ENCODE results near the gene BBS9. TPM values are rescaled to one million over a fixed set of nuclear protein-coding genes. Genes with fewer than 3 reads are reported as not detected.

The BBS9 gene
- polyA plus RNA-seq, 1 donor from 2014 or later: 9.8 TPM

DNA sequence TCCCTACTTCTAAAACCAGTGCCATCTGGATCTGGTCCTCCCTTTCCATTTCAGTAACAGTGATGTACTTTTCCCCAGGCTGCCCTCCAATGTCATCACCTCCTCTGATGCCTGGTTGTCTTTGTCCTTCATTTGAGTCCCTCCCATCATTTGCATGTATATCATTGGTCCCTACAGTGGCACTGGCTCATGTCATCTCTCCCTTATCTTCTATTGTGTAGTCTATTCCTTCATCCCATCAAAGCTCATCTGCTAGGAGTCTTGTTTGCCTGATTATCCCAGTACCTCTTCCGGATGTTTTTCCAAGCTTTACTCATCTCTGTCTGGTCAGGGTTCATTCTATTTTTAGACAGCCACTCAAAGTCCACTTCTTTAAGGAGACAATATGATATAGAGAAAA, 483.1 kb downstream of the BBS9 start:
- Histone ChIP-seq H3K27me3 (ENCODE audit: insufficient read depth, low read depth, low read length) (no peaks in the 10 kb centered on the region), H4K20me1 (ENCODE audit: insufficient read depth) (no peaks in the 10 kb centered on the region), H2AFZ (ENCODE audit: low read depth, low read length) (no peak overlapping the region), H3K4me2 (ENCODE audit: low read length) (no peak overlapping the region), H3K27ac (ENCODE audit: low read length) (no peak overlapping the region), H3F3A (ENCODE audit: insufficient read depth, low read length, poor library complexity, severe bottlenecking) (no peaks in the 10 kb centered on the region), H3K79me2 (replicated peaks; ENCODE audit: insufficient read depth, low read length) (no peaks in the 10 kb centered on the region), H3K4me3 (ENCODE audit: low read length) (no peak overlapping the region), H3K9me2 (ENCODE audit: insufficient read depth, low read length) (no peaks in the 10 kb centered on the region), H3K9me3 (ENCODE audit: low read length) (no peaks in the 10 kb centered on the region), H3K9ac (ENCODE audit: low read length) (no peak overlapping the region), H3K36me3 (ENCODE audit: insufficient read depth, low read length) (no peaks in the 10 kb centered on the region)
- no peak for TF ChIP-seq RAD21 (conservative IDR thresholded peaks at IDR 0.05)
- no peak for TF ChIP-seq POLR2AphosphoS5 (IDR thresholded peaks at IDR 0.05)
- no peak for TF ChIP-seq EP300 (conservative IDR thresholded peaks at IDR 0.05; ENCODE audit: poor library complexity, severe bottlenecking)
- TF ChIP-seq TAF1 (IDR thresholded peaks at IDR 0.05; ENCODE audit: low read depth): no peak
- no peak for TF ChIP-seq EZH2 (IDR thresholded peaks at IDR 0.05; ENCODE audit: borderline replicate concordance, insufficient read depth, low read length, poor library complexity, severe bottlenecking)
- TF ChIP-seq MXI1 (conservative IDR thresholded peaks at IDR 0.05; ENCODE audit: poor library complexity, severe bottlenecking): no peak
- no peak for TF ChIP-seq REST (IDR thresholded peaks at IDR 0.05; ENCODE audit: borderline replicate concordance)

DNA sequence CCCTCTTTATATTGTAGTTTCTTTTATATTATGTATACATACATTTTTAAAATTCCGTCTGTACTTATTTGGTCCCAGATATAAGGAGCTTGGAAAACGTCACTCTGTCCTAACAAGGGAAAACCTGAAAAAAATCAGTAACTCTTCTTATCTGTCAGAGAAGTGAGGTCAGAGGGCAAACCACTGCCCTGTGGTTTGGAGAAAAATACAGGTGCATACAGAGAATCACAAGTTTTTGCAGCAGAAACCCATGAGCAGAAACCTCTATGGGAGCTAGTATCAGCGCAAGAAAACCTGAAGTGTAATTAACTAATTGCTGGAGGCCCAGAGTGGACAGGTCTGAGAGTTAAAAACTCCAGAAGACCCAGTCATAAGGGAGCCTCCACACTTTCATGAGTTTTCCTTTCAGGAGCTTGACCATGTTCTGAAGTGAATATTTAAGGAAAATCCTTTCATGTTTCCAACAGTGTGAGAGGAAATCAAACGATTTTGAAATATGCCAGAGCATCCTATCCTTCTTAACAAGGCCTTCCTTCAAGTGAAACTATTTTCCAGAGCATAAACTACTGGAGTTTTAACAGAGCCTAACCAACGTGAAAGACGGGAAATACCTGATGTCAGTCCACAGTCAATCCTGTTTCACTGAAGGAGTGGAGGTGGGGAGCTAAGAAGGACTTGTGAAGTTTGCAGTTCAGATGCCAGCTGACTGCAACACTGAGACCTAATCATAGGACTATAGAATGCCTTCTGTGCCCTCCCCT, 485.2 kb downstream of the BBS9 start:
- Histone ChIP-seq H2AFZ (ENCODE audit: low read depth, low read length) (no peak overlapping the region), H4K20me1 (ENCODE audit: insufficient read depth) (no peaks in the 10 kb centered on the region), H3K36me3 (ENCODE audit: insufficient read depth, low read length) (no peaks in the 10 kb centered on the region), H3K9me2 (ENCODE audit: insufficient read depth, low read length) (no peaks in the 10 kb centered on the region), H3K9me3 (ENCODE audit: low read length) (no peaks in the 10 kb centered on the region), H3F3A (ENCODE audit: insufficient read depth, low read length, poor library complexity, severe bottlenecking) (no peaks in the 10 kb centered on the region), H3K4me2 (ENCODE audit: low read length) (no peak overlapping the region), H3K27ac (ENCODE audit: low read length) (no peak overlapping the region), H3K27me3 (ENCODE audit: insufficient read depth, low read depth, low read length) (no peaks in the 10 kb centered on the region), H3K4me3 (ENCODE audit: low read length) (no peak overlapping the region), H3K9ac (ENCODE audit: low read length) (no peak overlapping the region), H3K79me2 (replicated peaks; ENCODE audit: insufficient read depth, low read length) (no peaks in the 10 kb centered on the region)
- TF ChIP-seq REST (IDR thresholded peaks at IDR 0.05; ENCODE audit: borderline replicate concordance) (no peak), POLR2AphosphoS5 (IDR thresholded peaks at IDR 0.05) (no peak), EP300 (conservative IDR thresholded peaks at IDR 0.05; ENCODE audit: poor library complexity, severe bottlenecking) (no peak), TAF1 (IDR thresholded peaks at IDR 0.05; ENCODE audit: low read depth) (no peak), RAD21 (conservative IDR thresholded peaks at IDR 0.05) (no peak), CTCF (IDR thresholded peaks at IDR 0.05; ENCODE audit: poor library complexity, severe bottlenecking) (no peak), EZH2 (IDR thresholded peaks at IDR 0.05; ENCODE audit: borderline replicate concordance, insufficient read depth, low read length, poor library complexity, severe bottlenecking) (no peak), SMC3 (conservative IDR thresholded peaks at IDR 0.05; ENCODE audit: poor library complexity) (no peak), MXI1 (conservative IDR thresholded peaks at IDR 0.05; ENCODE audit: poor library complexity, severe bottlenecking) (no peak)

Measured in neural cell (in vitro differentiated cells).